Fibroblast of mammary gland (primary cell): ENCODE results near the gene TEKT5.

Experiments
- DNase-seq: peaks from one replicate; pipeline ENCODE4 v3.0.0-alpha.2; 2010; ENCODE audit warnings: low read depth
- H3K4me3 ChIP-seq: 2 replicates; pipeline ENCODE4 v1.5.1; 2011; ENCODE audit warnings: low read depth, mild to moderate bottlenecking, low read length, moderate library complexity; ENCODE audit not compliant: control insufficient read depth
- TF ChIP-seq, protein P1 (sequence below): conservative IDR thresholded peaks from 2 replicates; pipeline ENCODE4 v1.5.1; 2011; ENCODE audit warnings: low read depth, low read length, inconsistent platforms; ENCODE audit not compliant: control insufficient read depth, insufficient read depth

The TEKT5 gene

DNA sequence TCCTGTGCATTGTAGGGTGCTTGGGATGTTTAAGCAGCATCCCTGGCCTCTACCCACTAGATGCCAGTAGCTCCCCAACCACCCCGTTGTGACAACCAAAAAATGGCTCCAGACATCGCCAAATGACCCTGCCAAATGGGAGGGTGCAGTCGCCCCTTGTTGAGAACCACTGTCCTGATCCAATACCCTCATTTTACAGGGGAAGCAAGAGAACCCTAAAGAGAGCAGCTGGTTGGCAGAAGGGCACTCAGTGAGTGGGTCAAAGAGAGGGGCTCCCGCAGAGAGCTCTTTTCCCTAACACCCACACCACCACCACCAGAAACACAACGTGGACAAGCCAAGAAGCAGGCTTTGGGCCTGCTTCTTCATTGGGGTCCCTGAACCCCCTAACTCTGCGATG is 18.4 kb downstream of the TEKT5 start:
- no peak overlapping the region for H3K4me3 ChIP-seq
- DNase-seq, result no peak
- TF ChIP-seq, protein P1, sequence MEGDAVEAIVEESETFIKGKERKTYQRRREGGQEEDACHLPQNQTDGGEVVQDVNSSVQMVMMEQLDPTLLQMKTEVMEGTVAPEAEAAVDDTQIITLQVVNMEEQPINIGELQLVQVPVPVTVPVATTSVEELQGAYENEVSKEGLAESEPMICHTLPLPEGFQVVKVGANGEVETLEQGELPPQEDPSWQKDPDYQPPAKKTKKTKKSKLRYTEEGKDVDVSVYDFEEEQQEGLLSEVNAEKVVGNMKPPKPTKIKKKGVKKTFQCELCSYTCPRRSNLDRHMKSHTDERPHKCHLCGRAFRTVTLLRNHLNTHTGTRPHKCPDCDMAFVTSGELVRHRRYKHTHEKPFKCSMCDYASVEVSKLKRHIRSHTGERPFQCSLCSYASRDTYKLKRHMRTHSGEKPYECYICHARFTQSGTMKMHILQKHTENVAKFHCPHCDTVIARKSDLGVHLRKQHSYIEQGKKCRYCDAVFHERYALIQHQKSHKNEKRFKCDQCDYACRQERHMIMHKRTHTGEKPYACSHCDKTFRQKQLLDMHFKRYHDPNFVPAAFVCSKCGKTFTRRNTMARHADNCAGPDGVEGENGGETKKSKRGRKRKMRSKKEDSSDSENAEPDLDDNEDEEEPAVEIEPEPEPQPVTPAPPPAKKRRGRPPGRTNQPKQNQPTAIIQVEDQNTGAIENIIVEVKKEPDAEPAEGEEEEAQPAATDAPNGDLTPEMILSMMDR, result no peak

GRCh38 chr16:10675861-10676260 is 18.9 kb downstream of the TEKT5 start:
- no peak overlapping the region for H3K4me3 ChIP-seq
- no peak for DNase-seq
- TF ChIP-seq, protein P1, result no peak

GRCh38 chr16:10675216-10675615 is 19.5 kb downstream of the TEKT5 start:
- TF ChIP-seq, protein P1, result no peak
- no peak overlapping the region for H3K4me3 ChIP-seq
- DNase-seq, result no peak

DNA sequence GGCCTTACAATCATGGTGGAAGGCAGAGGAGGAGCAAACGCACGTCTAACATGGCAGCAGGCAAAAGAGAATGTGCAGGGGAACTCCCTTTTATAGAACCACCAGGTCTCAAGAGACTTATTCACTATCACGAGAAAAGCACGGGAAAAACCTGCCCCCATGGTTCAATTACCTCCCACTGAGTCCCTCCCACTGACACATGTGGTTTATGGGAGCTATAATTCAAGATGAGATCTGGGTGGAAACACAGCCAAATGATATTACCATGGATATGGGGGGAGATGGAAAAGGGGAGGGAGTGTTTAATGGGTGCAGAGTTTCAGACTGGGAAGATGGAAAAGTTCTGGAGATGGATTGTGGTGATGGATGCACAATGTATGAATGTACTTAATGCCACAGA is 23.0 kb downstream of the TEKT5 start:
- DNase-seq, result no peak
- H3K4me3 ChIP-seq, result no peak overlapping the region
- TF ChIP-seq, protein P1, result no peak

DNA sequence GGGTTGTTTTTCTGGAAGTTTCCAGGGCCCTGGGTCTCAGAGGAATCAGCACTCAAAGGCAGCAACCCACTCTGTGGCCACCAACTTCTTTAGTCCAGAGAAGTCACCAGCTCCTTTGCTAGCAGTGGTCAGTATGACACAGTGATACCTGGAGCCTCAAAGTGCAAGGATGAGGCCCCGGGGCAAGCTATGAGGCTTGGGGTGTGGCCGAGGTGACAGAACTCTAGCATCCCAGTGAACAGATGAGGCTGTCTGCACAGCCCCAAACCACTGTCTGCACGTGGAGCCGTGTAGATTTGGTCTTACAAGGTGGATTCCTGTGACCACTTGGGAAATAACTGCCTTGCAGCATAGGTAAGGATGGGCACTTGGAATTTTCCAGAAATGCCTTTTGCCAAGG is 24.9 kb downstream of the TEKT5 start:
- DNase-seq, result no peak
- TF ChIP-seq, protein P1, result no peak
- H3K4me3 ChIP-seq, result no peak overlapping the region

DNA sequence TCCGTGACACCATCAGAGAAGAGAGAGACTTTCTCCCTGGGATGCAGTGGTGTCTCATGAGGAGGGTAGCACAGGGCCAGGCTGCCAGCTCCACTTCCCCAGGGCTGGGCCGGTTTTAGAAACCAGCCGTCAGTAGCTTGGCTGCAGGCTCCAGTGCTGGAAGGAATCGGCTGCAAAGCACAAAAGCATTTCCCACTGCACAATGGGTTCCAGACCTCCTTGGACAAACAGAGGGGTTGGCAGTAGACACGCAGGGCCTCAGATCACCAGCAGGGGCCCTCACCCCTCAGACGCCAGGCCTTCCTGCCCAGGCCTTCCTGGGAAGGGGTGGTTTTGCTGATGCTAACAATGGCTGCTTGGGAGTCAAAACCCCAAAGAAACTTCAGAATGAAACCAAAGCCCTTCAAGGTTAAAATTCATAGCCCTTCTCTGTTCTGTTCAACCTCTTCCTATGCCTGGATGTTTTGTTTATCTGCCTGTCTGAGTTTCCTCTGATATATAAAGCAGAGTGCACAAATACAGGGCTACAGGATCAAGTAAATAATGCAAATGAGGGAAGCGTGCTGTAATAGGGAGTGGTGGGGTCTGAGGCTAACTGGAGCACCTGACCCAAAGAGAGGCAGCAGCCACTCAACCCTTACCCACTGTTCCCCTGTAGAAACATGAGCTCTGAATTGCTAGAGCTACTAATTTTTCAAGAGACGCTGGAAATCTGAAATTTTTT is 26.2 kb downstream of the TEKT5 start:
- TF ChIP-seq, protein P1, result peak; percentile 59
- DNase-seq, result peak; percentile 23
- H3K4me3 ChIP-seq, result no peak overlapping the region
